ENCODE measurements around the gene NGEF.

The NGEF gene

GRCh38 chr2:232976176-232976575, 36.9 kb downstream of the NGEF start:
- H3K4me3 ChIP-seq: no peak overlapping the region
- DNase-seq: peak in 1 of 2 donors; percentile 25

DNA sequence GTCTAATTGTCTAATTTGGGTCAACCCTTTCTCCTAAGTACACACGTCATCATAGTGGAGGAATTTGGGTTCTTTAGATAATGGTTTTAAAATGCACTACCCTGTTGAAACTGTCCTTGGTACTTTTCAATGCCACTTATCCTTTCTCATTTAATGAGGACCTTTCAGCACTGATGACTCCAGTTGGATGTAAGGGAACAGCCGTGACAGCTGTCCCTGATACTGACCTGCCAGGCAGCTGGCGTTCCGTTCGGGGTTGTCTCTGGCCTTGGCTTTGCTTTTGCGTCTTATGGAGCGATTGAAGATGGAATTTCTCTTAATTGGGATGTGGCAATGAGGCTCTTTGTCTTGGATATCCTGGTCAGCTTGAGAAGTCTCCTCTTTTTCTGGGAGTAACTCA, 38.7 kb downstream of the NGEF start:
- Histone ChIP-seq H3K9me3 (no peaks in the 10 kb centered on the region), H3K36me3 (no peaks in the 10 kb centered on the region), H3K27ac (no peak overlapping the region), H3K4me3 (no peak overlapping the region), H3K27me3 (peaks cover 0 to 10% of the 10 kb centered on the region in 2 donors), H3K4me1 (no peaks in the 10 kb centered on the region)
- peak in 1 of 2 donors; percentile 11 for DNase-seq
- TF ChIP-seq, protein P1, sequence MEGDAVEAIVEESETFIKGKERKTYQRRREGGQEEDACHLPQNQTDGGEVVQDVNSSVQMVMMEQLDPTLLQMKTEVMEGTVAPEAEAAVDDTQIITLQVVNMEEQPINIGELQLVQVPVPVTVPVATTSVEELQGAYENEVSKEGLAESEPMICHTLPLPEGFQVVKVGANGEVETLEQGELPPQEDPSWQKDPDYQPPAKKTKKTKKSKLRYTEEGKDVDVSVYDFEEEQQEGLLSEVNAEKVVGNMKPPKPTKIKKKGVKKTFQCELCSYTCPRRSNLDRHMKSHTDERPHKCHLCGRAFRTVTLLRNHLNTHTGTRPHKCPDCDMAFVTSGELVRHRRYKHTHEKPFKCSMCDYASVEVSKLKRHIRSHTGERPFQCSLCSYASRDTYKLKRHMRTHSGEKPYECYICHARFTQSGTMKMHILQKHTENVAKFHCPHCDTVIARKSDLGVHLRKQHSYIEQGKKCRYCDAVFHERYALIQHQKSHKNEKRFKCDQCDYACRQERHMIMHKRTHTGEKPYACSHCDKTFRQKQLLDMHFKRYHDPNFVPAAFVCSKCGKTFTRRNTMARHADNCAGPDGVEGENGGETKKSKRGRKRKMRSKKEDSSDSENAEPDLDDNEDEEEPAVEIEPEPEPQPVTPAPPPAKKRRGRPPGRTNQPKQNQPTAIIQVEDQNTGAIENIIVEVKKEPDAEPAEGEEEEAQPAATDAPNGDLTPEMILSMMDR (IDR thresholded peaks at IDR 0.05): no peak
- intact Hi-C loops (cut with DNase I; ENCODE audit: low total_unique reads): no loop called here

More at GRCh38 chr2:232976176-232976575, 36.9 kb downstream of the NGEF start:
- Histone ChIP-seq H3K27ac (no peak overlapping the region), H3K27me3 (peaks cover 0 to 13% of the 10 kb centered on the region in 2 donors), H3K4me1 (no peaks in the 10 kb centered on the region), H3K9me3 (no peaks in the 10 kb centered on the region), H3K36me3 (no peaks in the 10 kb centered on the region)
- TF ChIP-seq, protein P1 (IDR thresholded peaks at IDR 0.05): no peak
- intact Hi-C loops (cut with DNase I; ENCODE audit: low total_unique reads): no loop called here

DNA sequence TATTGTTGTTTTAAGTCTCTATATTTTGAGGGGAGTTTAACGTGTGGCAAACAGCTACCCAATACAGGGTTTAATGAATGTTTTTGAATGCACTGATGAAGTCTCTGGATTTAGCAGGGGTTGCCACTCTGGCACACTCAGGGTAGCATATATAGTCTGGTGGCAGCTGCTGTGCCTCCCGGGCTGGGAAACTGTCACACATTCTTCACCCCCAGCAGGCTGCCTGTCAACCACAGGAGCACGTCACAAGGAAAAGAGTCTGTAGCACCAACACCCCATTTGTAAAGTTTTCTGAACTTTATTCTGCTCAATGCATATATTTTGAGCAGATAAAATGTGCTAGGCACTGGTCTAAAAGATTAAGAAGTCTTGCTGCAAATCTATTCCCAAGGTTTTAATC, 39.3 kb downstream of the NGEF start:
- H3K36me3 ChIP-seq: no peaks in the 10 kb centered on the region
- peak in 1 of 2 donors; percentile 24 for DNase-seq
- intact Hi-C loops (cut with DNase I; ENCODE audit: low total_unique reads): no loop called here
- H3K9me3 ChIP-seq: no peaks in the 10 kb centered on the region
- H3K4me1 ChIP-seq: no peaks in the 10 kb centered on the region
- H3K27ac ChIP-seq: no peak overlapping the region
- peaks cover 0 to 10% of the 10 kb centered on the region in 2 donors for H3K27me3 ChIP-seq
- TF ChIP-seq, protein P1 (IDR thresholded peaks at IDR 0.05): no peak
- no peak overlapping the region for H3K4me3 ChIP-seq

GRCh38 chr2:232973011-232973735, 39.9 kb downstream of the NGEF start:
- peak in 1 of 2 donors; percentile 25 for DNase-seq

GRCh38 chr2:232971744-232972143, 41.3 kb downstream of the NGEF start:
- H3K27ac ChIP-seq: no peak overlapping the region
- intact Hi-C loops (cut with DNase I; ENCODE audit: low total_unique reads): no loop called here
- no peaks in the 10 kb centered on the region for H3K36me3 ChIP-seq
- no peaks in the 10 kb centered on the region for H3K9me3 ChIP-seq
- DNase-seq: no peak
- TF ChIP-seq, protein P1 (IDR thresholded peaks at IDR 0.05): no peak
- H3K27me3 ChIP-seq: no peaks in the 10 kb centered on the region
- H3K4me1 ChIP-seq: no peaks in the 10 kb centered on the region
- no peak overlapping the region for H3K4me3 ChIP-seq

More at GRCh38 chr2:232973011-232973735, 39.9 kb downstream of the NGEF start:
- Histone ChIP-seq H3K27ac (no peak overlapping the region), H3K36me3 (no peaks in the 10 kb centered on the region), H3K4me3 (no peak overlapping the region), H3K4me1 (no peaks in the 10 kb centered on the region), H3K27me3 (peaks cover 0 to 4% of the 10 kb centered on the region in 2 donors), H3K9me3 (no peaks in the 10 kb centered on the region)
- intact Hi-C loops (cut with DNase I; ENCODE audit: low total_unique reads): no loop called here
- TF ChIP-seq, protein P1 (IDR thresholded peaks at IDR 0.05): no peak

Measured in tibial artery (tissue), 4 donors.